ENCODE data around the gene NIPA2.

NIPA2 gene

DNA sequence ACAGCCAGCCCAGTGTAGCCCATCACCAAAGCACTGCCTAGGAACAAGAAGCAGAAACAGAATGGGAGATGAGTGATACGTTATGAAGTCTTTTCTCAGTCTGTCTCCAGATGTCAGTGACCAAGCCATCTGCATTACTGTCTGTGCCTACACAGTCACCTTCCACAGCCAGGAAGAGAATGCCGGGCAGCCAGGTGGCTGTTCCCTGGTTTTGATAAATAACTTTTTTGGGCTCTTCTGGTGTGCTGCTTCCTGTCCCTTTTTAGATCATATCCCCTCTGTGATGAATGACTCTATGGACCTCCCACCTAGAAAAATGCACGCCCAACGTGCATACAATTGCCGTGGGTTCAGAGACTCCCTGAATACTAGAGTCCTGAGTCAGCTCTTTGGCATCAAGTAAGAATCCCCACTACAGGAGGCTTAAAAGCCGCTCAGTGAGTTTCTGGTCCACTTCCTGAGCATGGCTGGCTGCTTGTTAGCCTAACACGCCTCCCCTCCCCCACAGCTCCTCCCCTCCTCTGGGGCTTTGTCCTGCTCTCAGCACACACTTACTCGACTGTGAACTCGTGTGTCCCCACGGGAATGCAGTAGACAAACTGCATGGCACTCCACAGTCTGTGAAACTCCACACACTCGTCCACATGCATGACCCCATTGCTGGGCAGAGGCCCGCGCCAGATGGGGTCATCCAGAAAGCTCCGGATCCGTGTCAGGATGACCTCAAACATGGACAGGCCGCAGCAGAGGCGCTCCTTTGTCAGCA lies 34.7 kb downstream of the NIPA2 start:
- DNase-seq (ENCODE audit: low read depth in 1 of 2, low spot score in 1 of 2), result no peak
- in situ Hi-C loops (cut with HindIII; ENCODE audit: low pct_unique_long_range_greater_than_20kb, low sequenced_read_pairs), result no loop called here
- no peak for TF ChIP-seq JUND (IDR thresholded peaks at IDR 0.05; ENCODE audit: low read depth)

DNA sequence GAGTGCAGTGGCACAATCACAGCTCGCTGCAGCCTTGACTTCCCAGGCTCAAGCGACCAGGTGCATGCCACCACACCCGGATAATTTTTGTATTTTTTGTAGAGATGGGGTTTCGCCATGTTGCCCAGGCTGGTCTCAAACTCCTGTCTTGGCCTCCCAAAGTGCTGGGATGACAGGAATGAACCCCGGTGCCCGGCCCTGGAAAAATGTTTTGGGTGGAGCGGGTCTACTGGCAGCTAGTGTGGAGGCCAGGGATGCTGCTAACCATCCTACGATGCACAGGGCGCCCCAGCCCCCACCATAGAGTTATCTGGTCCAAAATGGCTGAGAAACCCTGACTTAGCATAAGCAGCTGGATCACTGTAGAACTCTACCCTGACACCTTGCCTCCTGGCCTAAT lies 35.4 kb downstream of the NIPA2 start:
- in situ Hi-C loops (cut with HindIII; ENCODE audit: low pct_unique_long_range_greater_than_20kb, low sequenced_read_pairs), result no loop called here
- no peak for TF ChIP-seq JUND (IDR thresholded peaks at IDR 0.05; ENCODE audit: low read depth)
- DNase-seq (ENCODE audit: low read depth in 1 of 2, low spot score in 1 of 2), result no peak

DNA sequence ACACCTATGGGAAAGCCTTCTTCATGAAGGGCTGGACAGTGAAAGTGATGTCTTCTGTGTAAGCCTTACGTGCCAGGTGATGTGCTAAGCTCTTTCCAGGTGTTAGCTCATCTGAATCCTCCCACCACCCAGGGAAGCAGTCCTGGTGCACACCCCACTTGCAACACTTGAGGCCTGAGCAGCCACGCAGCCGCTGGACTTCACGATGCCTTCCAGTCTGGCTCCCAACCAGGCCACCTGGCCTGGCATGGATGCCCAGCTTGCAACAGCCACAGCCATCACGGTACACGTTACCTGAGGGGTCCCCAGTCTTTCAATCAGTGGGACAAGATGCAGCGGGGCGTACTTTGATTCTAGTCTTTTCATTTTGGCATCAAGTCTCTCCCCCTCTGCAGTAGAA lies 35.8 kb downstream of the NIPA2 start:
- in situ Hi-C loops (cut with HindIII; ENCODE audit: low pct_unique_long_range_greater_than_20kb, low sequenced_read_pairs), result no loop called here
- no peak for DNase-seq (ENCODE audit: low read depth in 1 of 2, low spot score in 1 of 2)
- TF ChIP-seq JUND (IDR thresholded peaks at IDR 0.05; ENCODE audit: low read depth), result no peak

DNA sequence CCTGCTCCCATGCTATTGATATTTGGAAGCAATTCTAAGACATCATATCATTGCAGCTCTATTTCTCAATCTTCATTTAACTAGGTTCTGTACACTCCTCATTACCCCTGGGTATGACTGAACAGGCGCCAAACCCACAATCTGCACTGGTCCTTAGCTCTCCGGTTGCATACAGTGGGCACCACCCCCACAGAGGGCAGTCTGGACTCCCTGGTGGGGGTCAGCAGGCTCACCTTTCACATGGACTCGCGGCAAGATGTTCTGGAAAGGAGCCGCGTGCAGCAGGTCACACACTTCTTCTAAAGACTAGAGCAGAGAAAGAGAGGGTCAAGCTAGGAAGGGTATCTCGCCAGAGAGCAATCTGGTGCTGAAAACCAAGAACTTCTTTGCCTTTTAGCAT lies 36.5 kb downstream of the NIPA2 start:
- no peak for DNase-seq (ENCODE audit: low read depth in 1 of 2, low spot score in 1 of 2)
- in situ Hi-C loops (cut with HindIII; ENCODE audit: low pct_unique_long_range_greater_than_20kb, low sequenced_read_pairs), result no loop called here
- no peak for TF ChIP-seq JUND (IDR thresholded peaks at IDR 0.05; ENCODE audit: low read depth)

DNA sequence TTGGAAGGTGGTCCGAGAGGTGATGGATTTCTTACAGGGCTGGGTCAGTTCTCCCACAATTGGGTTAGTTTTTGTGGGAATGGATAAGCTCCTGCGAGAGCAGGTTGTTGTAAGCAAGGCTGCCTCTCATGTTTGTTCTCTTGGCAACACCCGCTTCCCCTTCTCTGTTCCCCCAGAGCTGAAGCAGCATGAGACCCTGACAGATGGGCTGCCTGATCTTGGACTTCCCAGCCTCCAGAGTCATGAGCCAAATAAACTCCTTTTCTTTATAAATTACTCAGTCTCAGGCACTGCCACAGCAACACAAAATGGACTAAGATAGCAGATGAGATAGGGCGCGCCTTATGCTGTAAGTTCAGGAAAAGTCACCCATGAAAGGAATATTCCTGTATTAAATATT lies 38.7 kb downstream of the NIPA2 start:
- no peak for DNase-seq (ENCODE audit: low read depth in 1 of 2, low spot score in 1 of 2)
- in situ Hi-C loops (cut with HindIII; ENCODE audit: low pct_unique_long_range_greater_than_20kb, low sequenced_read_pairs), result no loop called here
- no peak for TF ChIP-seq JUND (IDR thresholded peaks at IDR 0.05; ENCODE audit: low read depth)

DNA sequence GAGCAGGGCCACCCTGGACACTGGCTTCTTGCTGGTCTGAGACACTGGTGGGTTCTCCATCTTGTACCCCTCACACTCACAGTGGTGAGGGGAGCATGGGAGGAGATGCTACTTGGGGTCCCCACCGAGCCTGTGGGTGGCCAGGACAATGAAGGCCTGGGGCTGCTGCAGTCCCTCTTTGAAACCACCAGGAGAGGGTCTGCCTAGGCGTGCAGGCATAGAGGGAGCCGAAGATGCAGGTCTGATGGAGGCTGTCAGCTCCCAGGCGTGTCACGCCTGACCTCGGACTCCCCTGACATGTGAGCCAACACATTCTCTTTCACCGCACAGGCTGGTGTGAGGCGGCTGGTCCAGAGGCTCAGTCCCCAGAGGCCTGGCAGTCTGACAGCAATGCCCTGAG lies 39.1 kb downstream of the NIPA2 start:
- TF ChIP-seq JUND (IDR thresholded peaks at IDR 0.05; ENCODE audit: low read depth), result no peak
- in situ Hi-C loops (cut with HindIII; ENCODE audit: low pct_unique_long_range_greater_than_20kb, low sequenced_read_pairs), result no loop called here
- no peak for DNase-seq (ENCODE audit: low read depth in 1 of 2, low spot score in 1 of 2)

DNA sequence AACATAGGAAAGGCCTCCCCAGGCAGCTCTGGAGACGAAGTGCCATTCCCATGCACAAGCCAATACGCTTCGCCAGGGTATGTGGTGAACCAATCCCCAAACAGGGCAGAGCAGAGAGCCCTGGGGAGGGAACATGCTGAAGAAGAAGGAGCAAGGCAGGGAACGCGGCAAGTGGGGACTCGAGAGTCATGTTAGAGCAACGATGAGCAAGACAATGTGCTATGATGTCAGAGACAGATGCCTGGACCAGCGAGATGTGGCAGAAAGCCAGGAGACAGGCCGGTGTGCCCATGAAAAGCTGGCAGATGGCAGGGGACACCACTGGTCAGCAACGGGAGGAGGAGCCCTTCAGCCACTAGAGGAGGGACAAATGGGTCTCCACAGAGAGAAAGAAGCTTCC lies 39.6 kb downstream of the NIPA2 start:
- no peak for DNase-seq (ENCODE audit: low read depth in 1 of 2, low spot score in 1 of 2)
- in situ Hi-C loops (cut with HindIII; ENCODE audit: low pct_unique_long_range_greater_than_20kb, low sequenced_read_pairs), result no loop called here
- no peak for TF ChIP-seq JUND (IDR thresholded peaks at IDR 0.05; ENCODE audit: low read depth)

DNA sequence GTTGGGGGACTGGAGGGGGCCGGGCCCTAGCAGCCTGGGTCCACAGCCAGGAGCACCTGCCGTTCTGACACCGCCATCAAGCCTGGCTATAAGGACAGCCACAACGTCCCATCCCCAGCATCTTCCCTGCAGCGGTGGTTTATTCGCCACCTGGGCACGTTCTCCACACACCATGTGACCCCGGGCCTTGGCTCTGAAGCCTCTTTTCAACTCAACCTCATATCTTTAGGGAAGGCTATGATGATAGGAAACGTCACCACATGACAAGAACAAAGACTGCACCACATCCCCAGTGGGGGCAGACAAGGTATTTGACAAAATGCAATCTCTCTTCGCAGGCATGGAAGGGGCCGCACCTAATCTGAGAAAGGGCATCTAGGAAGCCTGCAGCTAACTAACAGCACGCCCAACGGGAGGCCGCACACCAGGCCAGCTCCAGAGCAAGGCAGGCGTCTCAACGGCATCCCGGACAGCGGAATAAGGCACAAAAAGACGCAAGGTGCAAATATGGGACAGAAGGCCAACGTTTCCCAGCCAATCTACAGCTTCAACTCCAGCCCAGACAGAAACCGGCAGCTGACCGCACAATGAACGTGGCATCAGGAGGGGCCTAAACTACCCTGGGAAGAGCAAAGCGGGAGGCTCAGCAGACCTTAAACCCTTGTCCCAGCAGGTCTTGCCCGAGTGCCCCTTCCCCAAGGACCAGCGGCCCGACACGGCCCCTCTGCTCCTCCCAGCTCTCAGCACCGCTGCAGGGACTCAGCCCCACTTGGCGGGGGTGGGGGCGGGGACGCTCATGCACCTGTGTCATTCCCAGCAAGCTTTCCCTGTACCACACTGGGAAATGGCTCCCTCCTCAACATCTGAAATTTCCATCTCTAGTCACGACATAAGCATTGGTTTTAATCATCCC lies 41.9 kb downstream of the NIPA2 start:
- in situ Hi-C loops (cut with HindIII; ENCODE audit: low pct_unique_long_range_greater_than_20kb, low sequenced_read_pairs), result no loop called here
- no peak for DNase-seq (ENCODE audit: low read depth in 1 of 2, low spot score in 1 of 2)
- no peak for TF ChIP-seq JUND (IDR thresholded peaks at IDR 0.05; ENCODE audit: low read depth)

DNA sequence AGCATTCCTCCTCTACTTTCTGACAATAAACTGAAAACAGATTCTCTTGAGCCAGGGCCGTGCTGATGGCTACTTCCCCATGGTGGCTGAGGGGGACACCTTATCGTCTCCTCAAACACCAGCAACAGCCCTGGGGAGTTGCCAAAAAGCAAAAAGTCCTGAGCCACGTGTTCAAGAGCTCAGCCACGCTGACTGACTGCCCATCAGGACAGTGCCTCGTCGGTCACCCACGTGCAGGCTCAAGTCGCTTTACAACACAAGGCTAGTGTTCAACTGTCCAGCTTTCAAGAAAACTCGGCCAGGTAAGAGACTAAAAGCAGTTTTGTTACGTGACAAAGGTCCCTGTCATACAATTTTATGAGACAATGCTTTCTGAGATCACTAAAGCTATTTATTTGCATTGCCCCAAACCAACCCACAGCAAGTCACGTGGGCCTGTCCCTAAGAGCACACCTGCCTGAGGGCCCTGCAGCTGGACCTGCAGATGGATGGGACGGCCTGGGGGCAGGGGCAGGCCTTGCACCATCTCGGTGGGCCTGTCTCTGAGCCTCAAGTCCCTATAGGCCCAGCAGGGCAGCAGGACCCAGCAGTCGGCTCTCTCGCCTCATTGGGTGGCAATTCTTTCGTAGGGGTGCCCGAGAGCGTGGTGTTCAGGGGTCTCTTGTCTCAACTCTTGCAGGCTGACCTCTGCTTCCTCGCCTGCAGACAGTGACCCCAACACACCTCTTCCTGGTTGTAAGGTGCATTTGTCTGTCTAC lies 42.7 kb downstream of the NIPA2 start:
- in situ Hi-C loops (cut with HindIII; ENCODE audit: low pct_unique_long_range_greater_than_20kb, low sequenced_read_pairs), result no loop called here
- no peak for TF ChIP-seq JUND (IDR thresholded peaks at IDR 0.05; ENCODE audit: low read depth)
- DNase-seq (ENCODE audit: low read depth in 1 of 2, low spot score in 1 of 2), result no peak

DNA sequence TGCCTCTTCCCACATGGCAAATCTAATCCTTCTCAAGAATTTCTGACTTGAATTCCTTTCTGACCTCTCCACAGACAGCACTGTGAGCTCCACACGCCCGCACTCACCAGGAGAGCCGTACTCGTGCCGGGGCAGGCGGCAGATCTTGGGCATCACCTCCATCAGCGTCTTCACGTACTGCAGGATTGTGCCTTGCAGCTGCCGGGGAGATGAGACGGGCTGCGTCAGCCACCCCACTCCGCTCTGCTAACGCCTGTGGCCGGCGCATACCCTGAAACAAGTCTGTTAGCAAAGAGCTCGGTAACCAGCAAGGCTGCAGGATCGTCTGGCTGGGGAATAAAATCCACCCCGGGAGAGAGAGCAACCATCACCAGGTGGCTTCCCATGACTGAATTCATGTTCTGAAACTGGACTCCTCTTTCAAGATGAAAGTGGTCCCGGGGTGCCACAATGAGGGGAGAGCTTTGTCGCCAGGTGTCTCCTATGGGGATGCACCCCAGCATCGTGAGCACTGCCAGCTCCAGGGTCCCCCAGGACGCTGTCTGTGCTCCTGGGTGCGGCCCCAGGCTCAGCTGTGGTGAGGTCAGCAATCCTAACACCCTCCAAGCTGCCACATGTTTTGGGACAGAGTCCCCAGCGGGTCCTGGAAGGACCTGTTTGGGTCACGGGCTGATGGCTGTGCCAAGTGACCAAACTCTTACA lies 43.4 kb downstream of the NIPA2 start:
- TF ChIP-seq JUND (IDR thresholded peaks at IDR 0.05; ENCODE audit: low read depth), result no peak
- DNase-seq (ENCODE audit: low read depth in 1 of 2, low spot score in 1 of 2), result no peak
- in situ Hi-C loops (cut with HindIII; ENCODE audit: low pct_unique_long_range_greater_than_20kb, low sequenced_read_pairs), result no loop called here

DNA sequence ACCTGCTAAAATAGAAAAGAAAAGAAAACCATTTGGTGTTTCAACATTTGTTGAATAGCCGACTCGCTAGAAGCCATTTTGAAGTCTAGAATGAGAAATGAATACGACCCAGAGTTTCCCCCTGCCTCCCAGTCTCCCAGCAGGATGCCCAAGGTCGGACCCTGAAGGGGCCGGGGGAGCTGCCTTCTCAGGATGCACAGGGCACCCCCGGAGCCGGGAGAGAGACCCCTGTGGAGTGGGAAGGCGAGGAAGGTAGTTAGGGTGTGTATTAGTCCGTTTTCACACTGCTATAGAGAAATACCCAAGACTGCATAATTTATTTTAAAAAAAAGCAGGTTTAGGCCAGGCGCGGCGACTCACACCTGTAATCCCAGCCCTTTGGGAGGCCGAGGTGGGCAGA lies 44.7 kb downstream of the NIPA2 start:
- TF ChIP-seq JUND (IDR thresholded peaks at IDR 0.05; ENCODE audit: low read depth), result no peak
- in situ Hi-C loops (cut with HindIII; ENCODE audit: low pct_unique_long_range_greater_than_20kb, low sequenced_read_pairs), result no loop called here
- DNase-seq (ENCODE audit: low read depth in 1 of 2, low spot score in 1 of 2), result no peak

DNA sequence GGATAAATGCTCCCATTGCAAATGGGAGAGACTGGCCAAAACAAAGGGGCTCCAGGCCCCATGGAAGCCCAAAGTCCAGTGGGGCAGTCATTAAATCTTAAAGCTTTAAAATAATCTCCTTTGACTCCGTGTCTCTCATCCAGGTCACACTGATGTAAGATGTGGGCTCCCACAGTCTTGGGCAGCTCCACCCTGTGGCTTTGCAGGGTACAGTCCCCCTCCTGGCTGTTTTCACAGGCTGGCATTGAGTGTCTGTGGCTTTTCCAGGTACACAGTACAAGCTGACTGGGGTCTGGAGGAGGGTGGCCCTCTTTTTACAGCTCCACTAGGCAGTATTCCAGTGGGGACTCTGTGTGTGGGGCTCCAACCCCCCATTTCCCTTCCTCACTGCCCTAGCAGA lies 45.9 kb downstream of the NIPA2 start:
- TF ChIP-seq JUND (IDR thresholded peaks at IDR 0.05; ENCODE audit: low read depth), result no peak
- DNase-seq (ENCODE audit: low read depth in 1 of 2, low spot score in 1 of 2), result peak in 1 of 2 experiments; percentile 47
- in situ Hi-C loops (cut with HindIII; ENCODE audit: low pct_unique_long_range_greater_than_20kb, low sequenced_read_pairs), result no loop called here

Measured in T47D (cell line).